Naive B cell (primary cell): ENCODE measurements around the gene CHMP2A. TPM values are rescaled to one million over a fixed set of nuclear protein-coding genes. Genes with fewer than 3 reads are reported as not detected.

Source experiments
- ATAC-seq, 2 donors: fragments of 150-1000 bp; cut with Tn5 transposase; 2 replicates each; pipeline ENCODE4 v1.10.0; 2021; ENCODE audit warnings: low read depth in 2 of 2, mild to moderate bottlenecking in 2 of 2, moderate library complexity in 2 of 2
- DNase-seq: peaks from one replicate; pipeline ENCODE4 v3.0.0; 2022
- H3K27ac Mint-ChIP-seq, 6 donors: one replicate each; pipeline ENCODE4 v1.8.0; 2020 to 2022; ENCODE audit warnings: mild to moderate bottlenecking in 6 of 6, mixed read lengths in 6 of 6, moderate library complexity in 5 of 6, inconsistent platforms in 2 of 6
- H3K27me3 Mint-ChIP-seq, 3 donors: one replicate each; pipeline ENCODE4 v1.8.0; 2021 to 2022; ENCODE audit warnings: mixed read lengths in 3 of 3, mild to moderate bottlenecking in 1 of 3
- H3K36me3 Mint-ChIP-seq, 2 donors: one replicate each; pipeline ENCODE4 v1.8.0; 2020 to 2022; ENCODE audit warnings: mixed read lengths in 2 of 2, inconsistent platforms in 1 of 2, mild to moderate bottlenecking in 1 of 2
- H3K4me1 Mint-ChIP-seq, 3 donors: one replicate each; pipeline ENCODE4 v1.8.0; 2020 to 2022; ENCODE audit warnings: mixed read lengths in 3 of 3, inconsistent platforms in 1 of 3, mild to moderate bottlenecking in 1 of 3, moderate library complexity in 1 of 3
- H3K4me3 Mint-ChIP-seq, 8 donors: one replicate each; pipeline ENCODE4 v1.8.0; 2020 to 2022; ENCODE audit warnings: mild to moderate bottlenecking in 8 of 8, mixed read lengths in 8 of 8, moderate library complexity in 8 of 8, inconsistent platforms in 2 of 8
- H3K9me3 Mint-ChIP-seq, 7 donors: one replicate each; pipeline ENCODE4 v1.8.0; 2020 to 2022; ENCODE audit warnings: mixed read lengths in 7 of 7, mild to moderate bottlenecking in 5 of 7, inconsistent platforms in 2 of 7, moderate library complexity in 1 of 7
- polyA plus RNA-seq, 6 donors: library from polyadenylated mRNA; unstranded; fragments of 300-500 nt; fragmentation: Illumina TruSeq; gene quantifications; one replicate each; pipeline ENCODE4 v1.2.3, GENCODE V29; 2021; ENCODE audit warnings: low read depth in 6 of 6

Gene CHMP2A
- polyA plus RNA-seq, 6 donors from 2014 or later, result 109 to 169 (median 122) TPM

DNA sequence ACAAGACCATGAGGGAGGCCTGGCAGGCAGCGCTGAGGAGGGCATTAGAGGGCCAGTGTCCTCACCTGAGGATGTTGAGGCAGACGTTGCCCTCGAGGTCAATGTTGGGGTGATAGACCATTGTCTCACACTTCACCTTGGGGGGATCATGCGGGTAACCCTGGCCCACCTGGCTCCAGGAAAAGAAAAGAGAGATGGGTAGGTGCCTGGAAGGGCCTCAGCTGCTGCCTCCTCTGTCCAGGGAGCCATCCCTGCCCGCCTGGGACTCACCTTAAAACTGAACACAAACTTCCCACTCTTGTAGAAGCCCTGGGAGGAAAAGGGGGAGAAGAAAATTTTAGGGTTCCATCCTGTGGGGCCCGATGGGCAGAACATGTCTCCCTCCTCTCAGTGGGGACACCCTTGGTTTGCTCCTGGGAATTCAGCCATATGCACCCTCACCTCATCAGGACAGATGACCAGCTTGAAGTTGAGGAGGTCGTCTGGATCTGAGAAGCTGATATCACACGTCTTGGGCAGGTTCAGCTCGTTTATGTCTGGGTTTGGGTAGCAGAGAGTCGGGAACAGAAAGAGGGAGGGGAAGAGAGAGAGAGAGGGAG, 1.8 kb upstream of the CHMP2A start:
- no peaks in the 10 kb centered on the region for H3K9me3 Mint-ChIP-seq
- peaks cover 63 to 81% (median 78%) of the 10 kb centered on the region in 3 donors for H3K4me1 Mint-ChIP-seq
- ATAC-seq (no peak), DNase-seq (no peak)
- H3K27me3 Mint-ChIP-seq, result no peaks in the 10 kb centered on the region
- H3K4me3 Mint-ChIP-seq, result peak overlapping the region; percentile 87 to 99 (median 94)
- H3K36me3 Mint-ChIP-seq, result peaks cover 0 to 32% of the 10 kb centered on the region in 2 donors
- H3K27ac Mint-ChIP-seq, result peak overlapping the region; percentile 96 to 100 (median 98)

DNA sequence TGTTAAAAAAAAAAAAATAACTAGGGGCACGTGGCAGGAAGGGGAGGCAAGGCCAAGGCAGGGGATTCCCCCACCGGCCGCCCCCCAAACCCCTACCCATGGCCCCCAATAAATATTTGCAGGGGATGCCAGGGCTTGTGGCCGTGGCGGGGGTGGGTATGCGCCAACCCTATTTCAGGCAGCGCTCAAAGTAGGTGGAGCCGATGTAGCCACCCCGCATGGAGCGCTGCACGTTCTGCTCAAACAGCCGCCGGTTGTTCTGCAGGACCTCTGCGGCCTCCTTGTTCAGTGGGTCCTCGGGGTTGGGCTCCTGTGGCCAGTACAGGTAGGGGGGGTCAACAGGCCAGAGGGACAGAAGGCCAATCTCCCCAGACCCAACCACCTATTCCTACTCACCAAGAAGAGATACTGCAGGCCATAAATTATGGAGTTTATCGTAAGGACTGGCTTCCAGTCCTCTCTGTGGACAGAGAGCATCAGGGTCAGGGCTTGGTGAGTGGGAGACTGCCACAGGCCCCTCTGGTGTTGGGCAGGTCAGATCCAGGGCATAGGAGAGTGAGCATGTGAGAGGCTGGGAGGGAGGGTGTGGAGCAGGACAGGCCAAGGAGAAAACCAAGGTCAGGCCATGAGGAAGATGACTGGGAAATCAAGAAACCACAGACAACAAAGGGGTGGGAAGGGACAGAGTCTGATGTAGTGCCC, 1.2 kb upstream of the CHMP2A start:
- Mint-ChIP-seq H3K4me1 (peaks cover 59 to 74% (median 72%) of the 10 kb centered on the region in 3 donors), H3K4me3 (peak overlapping the region; percentile 38 to 99 (median 92)), H3K9me3 (no peaks in the 10 kb centered on the region), H3K36me3 (peaks cover 0 to 33% of the 10 kb centered on the region in 2 donors), H3K27me3 (no peaks in the 10 kb centered on the region), H3K27ac (peak overlapping the region; percentile 97 to 100 (median 100))
- ATAC-seq (no peak), DNase-seq (no peak)

DNA sequence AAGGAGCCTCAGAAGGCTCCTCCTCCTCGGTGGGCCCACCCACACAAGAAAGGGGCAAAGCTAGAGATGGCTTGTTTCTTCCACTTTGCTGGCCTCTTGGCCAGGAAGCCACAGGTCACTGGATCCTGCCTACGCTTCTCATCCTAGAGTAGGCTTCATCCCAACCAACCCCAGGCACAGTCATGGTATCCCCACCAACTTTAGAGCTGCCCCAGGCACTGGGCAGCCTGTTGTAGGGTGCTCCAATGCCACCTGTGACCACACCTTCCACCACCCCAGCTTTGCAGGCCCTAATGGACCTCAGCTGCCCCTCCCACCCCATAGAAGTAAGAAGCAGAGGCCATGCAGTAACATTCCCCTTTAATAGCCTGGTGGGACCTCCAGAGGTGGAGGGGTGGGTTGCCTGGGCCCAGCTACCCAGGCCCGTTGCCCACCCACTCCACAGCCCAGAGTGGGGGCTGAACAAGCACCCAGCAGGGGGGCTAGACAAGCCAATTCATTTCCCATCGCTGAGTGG, 522 bp upstream of the CHMP2A start:
- H3K27ac Mint-ChIP-seq, result peak overlapping the region; percentile 98 to 100 (median 100)
- DNase-seq (no peak), ATAC-seq (no peak)
- H3K9me3 Mint-ChIP-seq, result no peaks in the 10 kb centered on the region
- H3K4me1 Mint-ChIP-seq, result peaks cover 56 to 70% (median 68%) of the 10 kb centered on the region in 3 donors
- H3K4me3 Mint-ChIP-seq, result peak overlapping the region; percentile 91 to 99 (median 96)
- peaks cover 0 to 33% of the 10 kb centered on the region in 2 donors for H3K36me3 Mint-ChIP-seq
- no peaks in the 10 kb centered on the region for H3K27me3 Mint-ChIP-seq

DNA sequence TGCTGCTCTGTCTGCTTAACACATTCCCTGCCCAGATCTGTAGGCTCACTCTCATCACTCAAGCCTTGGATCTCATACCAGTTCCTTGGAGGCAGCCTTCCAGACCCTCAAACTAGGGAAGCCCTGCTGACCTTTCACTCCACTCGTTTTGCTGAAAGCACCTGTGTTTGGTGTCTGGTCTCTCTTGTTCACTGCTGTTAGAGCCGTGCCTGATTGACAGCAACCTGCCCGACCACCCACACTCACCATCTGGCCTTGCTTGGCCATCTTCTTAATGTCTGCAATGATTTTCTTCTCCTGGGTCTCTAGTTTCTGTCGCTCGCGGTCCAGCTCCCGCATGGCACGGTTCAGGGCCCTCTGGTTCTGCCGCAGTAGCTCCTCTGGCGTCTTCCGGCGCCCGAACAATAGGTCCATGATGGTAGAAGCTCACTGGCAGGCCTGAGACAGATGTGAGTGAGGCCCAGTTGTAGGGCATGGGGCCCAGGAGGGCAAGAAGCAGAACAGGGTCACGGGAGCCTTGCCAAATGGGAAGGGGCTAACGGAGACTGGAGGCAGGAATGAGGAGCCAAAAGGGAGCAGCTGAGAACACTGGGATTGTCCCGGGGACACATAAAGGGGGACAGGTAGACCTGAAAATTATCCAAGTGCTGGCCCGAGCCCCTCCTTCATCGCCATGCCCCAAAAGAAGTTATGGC, 959 bp downstream of the CHMP2A start:
- Mint-ChIP-seq H3K27ac (peak overlapping the region; percentile 98 to 100 (median 100)), H3K4me1 (peaks cover 57 to 59% (median 57%) of the 10 kb centered on the region in 3 donors), H3K27me3 (no peaks in the 10 kb centered on the region), H3K9me3 (no peaks in the 10 kb centered on the region), H3K36me3 (peaks cover 0 to 33% of the 10 kb centered on the region in 2 donors), H3K4me3 (peak overlapping the region; percentile 91 to 99 (median 96))
- DNase-seq, result no peak
- ATAC-seq, result no peak

DNA sequence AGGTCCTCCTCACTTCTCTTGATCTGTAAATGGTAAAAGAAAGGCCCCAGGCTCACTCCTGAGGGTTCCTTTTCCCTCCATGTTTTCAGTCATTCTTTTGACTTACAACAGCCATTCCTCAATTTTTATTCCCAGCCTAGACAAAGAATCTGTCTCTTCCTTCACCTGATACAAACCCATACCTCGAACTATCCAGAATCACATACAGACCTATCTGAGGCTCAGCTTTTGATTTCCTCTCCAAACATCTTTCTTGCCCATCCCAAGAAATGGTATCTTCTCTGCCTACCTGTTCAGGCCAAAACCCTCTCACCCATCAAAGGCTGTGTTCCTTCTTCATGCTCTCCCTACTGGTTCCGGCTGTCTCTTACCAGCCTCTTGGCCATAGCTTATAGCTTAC, 2.2 kb downstream of the CHMP2A start:
- H3K27ac Mint-ChIP-seq, result peak overlapping the region in 5 of 6 donors; percentile 5 to 98 (median 87)
- H3K4me1 Mint-ChIP-seq, result peaks cover 47 to 60% (median 55%) of the 10 kb centered on the region in 3 donors
- ATAC-seq, result no peak
- H3K9me3 Mint-ChIP-seq, result no peaks in the 10 kb centered on the region
- H3K4me3 Mint-ChIP-seq, result peak overlapping the region in 5 of 8 donors; percentile 31 to 93 (median 51)
- no peak for DNase-seq
- H3K27me3 Mint-ChIP-seq, result no peaks in the 10 kb centered on the region
- H3K36me3 Mint-ChIP-seq, result peaks cover 0 to 38% of the 10 kb centered on the region in 2 donors

DNA sequence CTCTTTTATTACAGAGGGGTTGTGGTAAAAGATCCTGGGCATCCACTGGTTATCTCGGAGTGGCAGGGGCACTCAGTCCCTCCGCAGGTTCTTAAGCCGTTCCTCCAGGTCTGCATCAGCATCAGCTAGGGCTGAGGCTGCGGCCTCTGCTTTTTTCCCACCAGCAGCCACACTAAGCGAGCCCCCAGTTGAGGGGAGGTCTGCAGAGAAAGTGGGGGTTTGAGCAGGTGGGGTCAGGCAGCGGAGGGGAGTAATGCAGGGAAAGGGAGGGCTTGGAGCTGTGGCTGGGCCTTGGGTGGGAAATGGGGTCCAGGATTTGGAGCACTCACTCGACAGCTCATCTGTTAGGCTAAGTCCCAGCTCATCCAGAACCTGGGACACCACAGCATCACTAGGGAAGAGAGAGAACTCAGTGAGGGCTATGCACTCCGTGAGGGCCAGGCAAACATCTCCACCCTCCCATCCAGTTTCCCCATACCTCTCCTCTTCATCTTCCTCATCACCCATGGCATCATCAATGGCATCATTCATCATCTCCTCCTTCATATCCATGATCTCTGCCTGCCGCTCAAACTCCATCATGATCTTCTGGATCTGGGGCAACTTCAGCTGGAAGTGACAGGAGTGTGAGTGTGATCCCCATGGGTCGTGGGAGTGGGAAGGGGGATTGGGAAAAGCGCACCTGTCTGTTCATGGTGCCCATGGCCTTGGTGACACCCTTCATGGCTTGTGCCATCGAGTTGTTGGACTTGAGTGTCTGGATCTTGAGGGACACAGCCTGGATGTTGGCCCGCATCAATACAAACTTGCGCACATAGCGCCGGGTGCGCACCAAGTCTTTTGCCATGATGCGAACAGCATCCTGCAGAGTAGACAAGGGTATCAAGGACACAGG, 3.1 kb downstream of the CHMP2A start:
- no peaks in the 10 kb centered on the region for H3K27me3 Mint-ChIP-seq
- H3K27ac Mint-ChIP-seq, result peak overlapping the region in 4 of 6 donors; percentile 60 to 98 (median 79)
- ATAC-seq (no peak), DNase-seq (no peak)
- no peaks in the 10 kb centered on the region for H3K9me3 Mint-ChIP-seq
- H3K4me3 Mint-ChIP-seq, result peak overlapping the region in 2 of 8 donors; percentile 53 to 93
- peaks cover 40 to 62% (median 49%) of the 10 kb centered on the region in 3 donors for H3K4me1 Mint-ChIP-seq
- peaks cover 0 to 40% of the 10 kb centered on the region in 2 donors for H3K36me3 Mint-ChIP-seq

DNA sequence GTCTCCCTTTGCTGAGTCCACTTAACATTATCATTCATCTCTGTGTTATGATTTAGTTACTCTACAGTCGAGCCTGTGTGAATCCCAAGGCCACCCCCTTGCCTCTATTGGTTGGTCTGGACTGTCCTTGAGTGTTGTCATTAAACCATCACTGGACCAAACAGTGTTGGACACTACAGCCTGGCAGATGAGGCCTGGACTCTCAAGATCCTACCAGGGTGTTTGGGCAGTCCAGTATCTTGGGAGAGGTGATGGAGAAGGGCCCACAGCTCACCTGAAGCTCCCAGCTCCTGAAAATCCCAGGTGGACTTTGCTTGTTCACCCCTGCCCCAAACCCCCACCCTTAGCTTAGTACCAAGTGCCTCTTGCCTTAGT, 3.8 kb downstream of the CHMP2A start:
- Mint-ChIP-seq H3K4me1 (peaks cover 40 to 62% (median 49%) of the 10 kb centered on the region in 3 donors), H3K27ac (peak overlapping the region in 4 of 6 donors; percentile 26 to 98 (median 63)), H3K36me3 (peaks cover 0 to 40% of the 10 kb centered on the region in 2 donors), H3K4me3 (peak overlapping the region in 2 of 8 donors; percentile 32 to 93), H3K9me3 (no peaks in the 10 kb centered on the region), H3K27me3 (no peaks in the 10 kb centered on the region)
- DNase-seq (no peak), ATAC-seq (no peak)

DNA sequence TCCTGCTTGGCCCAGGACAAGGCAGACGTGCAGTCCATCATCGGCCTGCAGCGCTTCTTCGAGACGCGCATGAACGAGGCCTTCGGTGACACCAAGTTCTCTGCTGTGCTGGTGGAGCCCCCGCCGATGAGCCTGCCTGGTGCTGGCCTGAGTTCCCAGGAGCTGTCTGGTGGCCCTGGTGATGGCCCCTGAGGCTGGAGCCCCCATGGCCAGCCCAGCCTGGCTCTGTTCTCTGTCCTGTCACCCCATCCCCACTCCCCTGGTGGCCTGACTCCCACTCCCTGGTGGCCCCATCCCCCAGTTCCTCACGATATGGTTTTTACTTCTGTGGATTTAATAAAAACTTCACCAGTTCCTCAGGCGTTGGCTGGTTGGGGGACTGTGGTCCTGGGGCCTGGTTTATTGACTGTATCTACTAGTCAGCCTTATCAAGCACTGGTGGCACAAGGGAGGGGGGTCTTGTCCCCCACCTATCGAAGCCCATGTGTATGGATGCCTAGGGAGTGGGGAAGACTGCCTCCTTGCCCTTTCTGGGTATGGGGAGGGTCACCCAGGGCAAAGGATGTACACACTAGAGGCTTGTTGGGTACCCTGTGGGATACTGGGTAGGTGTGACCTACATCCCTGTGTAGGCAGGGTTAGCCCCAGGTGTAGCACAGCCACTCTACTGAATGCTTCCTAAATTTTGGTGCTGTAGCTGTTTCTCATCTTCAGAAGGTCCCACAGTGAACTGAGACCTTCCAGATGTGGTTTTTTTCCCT, 4.4 kb downstream of the CHMP2A start:
- H3K36me3 Mint-ChIP-seq, result peaks cover 0 to 39% of the 10 kb centered on the region in 2 donors
- ATAC-seq (no peak), DNase-seq (no peak)
- no peaks in the 10 kb centered on the region for H3K9me3 Mint-ChIP-seq
- peaks cover 42 to 63% (median 54%) of the 10 kb centered on the region in 3 donors for H3K4me1 Mint-ChIP-seq
- H3K4me3 Mint-ChIP-seq, result peak overlapping the region in 3 of 8 donors; percentile 9 to 93 (median 32)
- H3K27ac Mint-ChIP-seq, result peak overlapping the region in 3 of 6 donors; percentile 26 to 98 (median 39)
- no peaks in the 10 kb centered on the region for H3K27me3 Mint-ChIP-seq

DNA sequence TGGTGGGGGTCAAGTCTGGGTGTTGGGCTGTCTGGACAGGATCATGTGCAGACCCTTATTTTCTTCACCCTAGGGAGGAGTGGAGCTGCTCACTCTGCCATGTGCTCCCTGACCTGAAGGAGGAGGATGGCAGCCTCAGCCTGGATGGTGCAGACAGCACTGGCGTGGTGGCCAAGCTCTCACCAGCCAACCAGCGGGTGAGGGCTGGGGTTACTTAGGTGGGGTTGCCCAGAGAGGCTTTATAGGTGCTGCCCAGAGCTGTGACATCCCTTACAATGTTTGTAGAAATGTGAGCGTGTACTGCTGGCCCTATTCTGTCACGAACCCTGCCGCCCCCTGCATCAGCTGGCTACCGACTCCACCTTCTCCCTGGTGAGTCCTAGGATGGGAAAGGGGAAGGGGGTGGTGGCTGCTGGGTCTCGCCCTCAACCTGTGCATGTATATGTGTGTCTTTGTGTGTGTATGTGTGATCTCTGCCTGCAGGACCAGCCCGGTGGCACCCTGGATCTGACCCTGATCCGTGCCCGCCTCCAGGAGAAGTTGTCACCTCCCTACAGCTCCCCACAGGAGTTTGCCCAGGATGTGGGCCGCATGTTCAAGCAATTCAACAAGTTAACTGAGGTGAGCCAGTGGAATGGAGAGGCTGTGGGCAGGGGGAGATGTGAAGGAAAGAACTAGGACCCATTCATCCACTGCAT, 5.1 kb downstream of the CHMP2A start:
- Mint-ChIP-seq H3K9me3 (no peaks in the 10 kb centered on the region), H3K27me3 (no peaks in the 10 kb centered on the region), H3K4me1 (peaks cover 42 to 62% (median 50%) of the 10 kb centered on the region in 3 donors), H3K4me3 (peak overlapping the region in 2 of 8 donors; percentile 9 to 49), H3K27ac (peak overlapping the region in 4 of 6 donors; percentile 27 to 72 (median 48)), H3K36me3 (peaks cover 0 to 39% of the 10 kb centered on the region in 2 donors)
- no peak for DNase-seq
- no peak for ATAC-seq

DNA sequence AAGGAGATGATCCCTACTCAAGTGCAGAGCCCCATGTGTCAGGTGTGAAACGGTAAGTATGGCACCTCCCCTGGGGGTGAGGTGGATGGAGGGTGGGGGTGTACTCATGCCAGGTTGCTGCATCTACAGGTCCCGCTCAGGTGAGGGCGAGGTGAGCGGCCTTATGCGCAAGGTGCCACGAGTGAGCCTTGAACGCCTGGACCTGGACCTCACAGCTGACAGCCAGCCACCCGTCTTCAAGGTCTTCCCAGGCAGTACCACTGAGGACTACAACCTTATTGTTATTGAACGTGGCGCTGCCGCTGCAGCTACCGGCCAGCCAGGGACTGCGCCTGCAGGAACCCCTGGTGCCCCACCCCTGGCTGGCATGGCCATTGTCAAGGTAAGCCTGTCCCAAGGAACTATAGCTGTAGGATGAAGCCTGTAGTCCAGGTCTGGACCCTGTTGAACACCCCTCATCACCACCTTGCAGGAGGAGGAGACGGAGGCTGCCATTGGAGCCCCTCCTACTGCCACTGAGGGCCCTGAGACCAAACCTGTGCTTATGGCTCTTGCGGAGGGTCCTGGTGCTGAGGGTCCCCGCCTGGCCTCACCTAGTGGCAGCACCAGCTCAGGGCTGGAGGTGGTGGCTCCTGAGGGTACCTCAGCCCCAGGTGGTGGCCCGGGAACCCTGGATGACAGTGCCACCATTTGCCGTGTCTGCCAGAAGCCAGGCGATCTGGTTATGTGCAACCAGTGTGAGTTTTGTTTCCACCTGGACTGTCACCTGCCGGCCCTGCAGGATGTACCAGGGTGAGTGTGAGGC, 5.8 kb downstream of the CHMP2A start:
- ATAC-seq (no peak), DNase-seq (no peak)
- Mint-ChIP-seq H3K4me1 (peaks cover 41 to 54% (median 46%) of the 10 kb centered on the region in 3 donors), H3K27me3 (no peaks in the 10 kb centered on the region), H3K36me3 (peaks cover 0 to 37% of the 10 kb centered on the region in 2 donors), H3K9me3 (no peaks in the 10 kb centered on the region), H3K4me3 (peak overlapping the region in 1 of 8 donors; percentile 49), H3K27ac (peak overlapping the region in 5 of 6 donors; percentile 27 to 74 (median 54))
